ENCODE measurements around the gene SPOCK1. TPM values are rescaled to one million over a fixed set of nuclear protein-coding genes. Genes with fewer than 3 reads are reported as not detected.

The SPOCK1 gene
- total RNA-seq, 1 donor, result 54.8 TPM

DNA sequence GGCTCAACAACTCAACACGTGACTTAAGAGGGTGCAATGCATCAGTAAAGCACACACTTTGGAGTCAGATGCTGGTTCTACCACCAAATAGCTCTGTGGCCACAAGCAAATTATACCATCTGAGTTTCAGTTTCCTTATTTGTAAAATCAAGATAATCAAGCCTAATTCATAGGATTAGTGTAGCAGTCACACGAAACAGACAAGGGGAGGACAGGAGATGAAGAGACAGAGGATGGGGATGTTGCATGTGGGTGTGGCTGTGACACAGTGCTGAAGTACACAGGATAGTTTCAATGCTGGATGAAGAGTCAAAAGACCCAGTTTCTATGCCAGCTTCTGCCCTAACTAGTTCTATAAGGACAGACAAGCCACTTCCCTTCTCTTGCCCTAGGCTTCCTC lies 60.2 kb downstream of the SPOCK1 start:
- no peak overlapping the region for H3K4me3 ChIP-seq (ENCODE audit: low read depth, low read length)
- no peak for DNase-seq (ENCODE audit: low read depth)
- TF ChIP-seq, protein P1, sequence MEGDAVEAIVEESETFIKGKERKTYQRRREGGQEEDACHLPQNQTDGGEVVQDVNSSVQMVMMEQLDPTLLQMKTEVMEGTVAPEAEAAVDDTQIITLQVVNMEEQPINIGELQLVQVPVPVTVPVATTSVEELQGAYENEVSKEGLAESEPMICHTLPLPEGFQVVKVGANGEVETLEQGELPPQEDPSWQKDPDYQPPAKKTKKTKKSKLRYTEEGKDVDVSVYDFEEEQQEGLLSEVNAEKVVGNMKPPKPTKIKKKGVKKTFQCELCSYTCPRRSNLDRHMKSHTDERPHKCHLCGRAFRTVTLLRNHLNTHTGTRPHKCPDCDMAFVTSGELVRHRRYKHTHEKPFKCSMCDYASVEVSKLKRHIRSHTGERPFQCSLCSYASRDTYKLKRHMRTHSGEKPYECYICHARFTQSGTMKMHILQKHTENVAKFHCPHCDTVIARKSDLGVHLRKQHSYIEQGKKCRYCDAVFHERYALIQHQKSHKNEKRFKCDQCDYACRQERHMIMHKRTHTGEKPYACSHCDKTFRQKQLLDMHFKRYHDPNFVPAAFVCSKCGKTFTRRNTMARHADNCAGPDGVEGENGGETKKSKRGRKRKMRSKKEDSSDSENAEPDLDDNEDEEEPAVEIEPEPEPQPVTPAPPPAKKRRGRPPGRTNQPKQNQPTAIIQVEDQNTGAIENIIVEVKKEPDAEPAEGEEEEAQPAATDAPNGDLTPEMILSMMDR (IDR thresholded peaks at IDR 0.05; ENCODE audit: insufficient read depth, low read depth, low read length), result no peak

DNA sequence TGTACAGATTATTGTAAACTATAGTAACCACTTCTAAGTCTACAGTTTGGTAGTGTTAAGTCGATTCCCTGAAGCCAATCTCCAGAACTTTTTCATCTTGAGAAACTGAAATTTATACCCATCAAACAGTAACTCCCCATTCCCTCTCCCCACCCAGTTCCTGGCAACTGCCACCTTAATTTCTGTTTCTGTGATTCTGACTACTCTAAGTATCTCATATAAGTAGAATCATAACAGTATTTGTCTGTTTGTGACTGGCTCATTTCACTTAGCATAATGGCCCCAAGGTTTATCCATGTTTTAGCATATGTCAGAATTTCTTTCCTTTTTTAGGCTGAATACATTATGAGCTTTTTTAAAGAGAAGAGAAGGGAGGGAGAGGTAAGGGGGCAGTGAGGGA lies 61.4 kb downstream of the SPOCK1 start:
- no peak overlapping the region for H3K4me3 ChIP-seq (ENCODE audit: low read depth, low read length)
- no peak for DNase-seq (ENCODE audit: low read depth)
- TF ChIP-seq, protein P1 (IDR thresholded peaks at IDR 0.05; ENCODE audit: insufficient read depth, low read depth, low read length), result no peak

DNA sequence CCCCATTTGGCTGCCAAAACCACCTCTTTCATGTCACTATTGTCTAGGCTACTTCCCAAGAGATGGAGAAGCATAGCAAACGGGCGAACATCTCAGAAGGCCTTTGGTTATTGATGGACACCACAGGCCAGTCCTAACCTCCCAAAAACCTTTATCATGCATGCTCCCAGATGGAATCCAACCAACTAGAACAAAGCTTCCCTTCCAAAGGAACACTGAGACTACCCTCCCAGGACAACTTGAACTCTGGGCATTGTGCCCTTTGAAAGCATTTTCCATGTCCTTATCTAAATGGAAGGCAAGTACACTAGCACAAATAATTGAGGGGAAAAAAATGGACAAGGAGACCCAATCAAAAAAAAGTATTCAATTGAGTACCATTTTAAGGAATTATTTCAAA lies 65.6 kb downstream of the SPOCK1 start:
- TF ChIP-seq, protein P1 (IDR thresholded peaks at IDR 0.05; ENCODE audit: insufficient read depth, low read depth, low read length), result no peak
- DNase-seq (ENCODE audit: low read depth), result no peak
- H3K4me3 ChIP-seq (ENCODE audit: low read depth, low read length), result no peak overlapping the region

DNA sequence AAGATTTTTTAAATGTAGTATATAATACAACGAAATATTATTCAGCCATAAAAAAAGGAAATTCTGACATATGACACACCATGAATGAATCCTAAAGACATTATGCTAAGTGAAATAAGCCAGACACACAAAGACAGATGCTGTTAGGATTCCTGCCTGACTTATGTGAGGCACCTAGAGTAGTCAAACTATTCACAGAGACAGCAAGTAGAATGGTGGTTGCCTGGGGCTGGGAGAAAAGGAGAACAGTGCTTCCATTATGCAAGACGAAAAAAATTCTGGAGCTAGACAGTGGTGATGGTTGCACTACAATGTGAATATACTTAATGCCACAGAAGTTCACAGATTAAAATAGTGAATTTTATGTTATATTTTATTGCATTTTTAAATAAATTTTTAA lies 66.8 kb downstream of the SPOCK1 start:
- DNase-seq (ENCODE audit: low read depth), result no peak
- TF ChIP-seq, protein P1 (IDR thresholded peaks at IDR 0.05; ENCODE audit: insufficient read depth, low read depth, low read length), result no peak
- no peak overlapping the region for H3K4me3 ChIP-seq (ENCODE audit: low read depth, low read length)

DNA sequence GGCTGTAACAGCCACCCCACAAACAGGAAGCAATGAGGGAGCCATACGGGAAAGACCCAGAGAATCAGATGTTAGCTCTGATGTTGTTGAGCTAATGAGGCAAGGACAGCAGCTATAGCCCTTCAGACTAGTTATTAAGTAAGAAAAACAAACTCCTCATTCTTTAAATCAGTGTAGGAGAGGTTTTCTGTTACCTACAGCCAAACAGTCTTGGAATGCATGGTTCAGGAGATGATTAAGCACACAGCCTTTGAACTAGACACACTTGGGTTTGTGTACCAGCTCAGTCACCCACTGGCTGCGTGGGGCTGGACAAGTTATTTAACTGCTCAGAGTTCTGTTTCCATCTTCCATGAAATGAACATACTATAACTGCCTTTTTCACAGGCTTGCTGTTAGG lies 68.1 kb downstream of the SPOCK1 start:
- no peak for DNase-seq (ENCODE audit: low read depth)
- TF ChIP-seq, protein P1 (IDR thresholded peaks at IDR 0.05; ENCODE audit: insufficient read depth, low read depth, low read length), result no peak
- H3K4me3 ChIP-seq (ENCODE audit: low read depth, low read length), result no peak overlapping the region

DNA sequence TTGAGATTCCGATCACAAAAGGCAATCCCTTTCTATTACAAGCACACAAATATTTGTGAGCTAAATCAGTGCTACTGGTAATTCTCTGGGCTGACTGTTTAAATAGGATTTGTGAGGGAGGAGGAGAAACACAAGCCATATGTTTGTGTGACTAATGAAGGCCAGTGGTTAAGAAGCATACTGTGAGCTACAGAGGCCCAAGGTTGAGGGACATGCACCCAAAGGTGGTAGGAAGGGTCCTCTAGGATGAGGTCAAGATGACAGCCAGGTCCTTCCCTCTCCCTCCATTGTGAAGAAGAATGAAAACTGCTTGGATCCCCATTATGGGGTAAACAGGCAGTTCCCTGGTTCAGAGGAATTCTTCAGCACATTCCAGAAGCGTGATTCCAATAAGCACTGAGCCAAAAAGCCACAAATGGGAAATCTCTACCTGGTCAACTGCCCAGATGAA lies 83.9 kb downstream of the SPOCK1 start:
- TF ChIP-seq, protein P1 (IDR thresholded peaks at IDR 0.05; ENCODE audit: insufficient read depth, low read depth, low read length), result no peak
- no peak overlapping the region for H3K4me3 ChIP-seq (ENCODE audit: low read depth, low read length)
- peak; percentile 75 for DNase-seq (ENCODE audit: low read depth)

DNA sequence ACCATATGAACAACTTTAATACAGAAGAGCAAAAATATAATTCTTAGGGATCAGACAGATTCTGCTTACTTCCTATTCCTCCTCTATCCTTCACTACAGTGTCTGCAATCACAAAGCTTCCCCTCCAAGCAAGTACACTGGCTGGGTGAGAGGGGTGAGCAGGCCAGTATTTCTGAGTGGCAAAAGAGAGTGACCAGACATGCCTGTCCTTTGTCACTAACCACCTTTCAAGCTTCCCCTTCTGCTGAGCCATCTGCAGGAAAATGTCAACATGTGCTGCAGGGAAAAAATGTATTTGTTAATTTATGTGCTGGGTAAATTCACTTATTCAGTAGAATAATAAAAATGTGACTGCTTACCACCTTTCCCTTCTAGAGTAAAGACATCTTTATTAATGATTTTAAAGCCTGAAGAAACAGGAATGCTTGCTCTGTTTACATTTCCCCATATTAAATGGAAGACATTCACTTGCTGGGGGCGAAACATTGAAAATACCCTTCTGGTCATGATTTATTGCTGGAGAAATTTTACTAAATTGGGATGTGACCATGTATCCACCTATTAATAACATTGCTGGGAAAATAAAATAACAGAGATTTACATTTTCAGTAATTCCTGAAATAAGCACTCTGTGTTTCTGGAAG lies 84.9 kb downstream of the SPOCK1 start:
- DNase-seq (ENCODE audit: low read depth), result no peak
- TF ChIP-seq, protein P1 (IDR thresholded peaks at IDR 0.05; ENCODE audit: insufficient read depth, low read depth, low read length), result no peak
- H3K4me3 ChIP-seq (ENCODE audit: low read depth, low read length), result no peak overlapping the region

Measured in fibroblast of villous mesenchyme (primary cell).